Fibroblast of lung (primary cell): ENCODE results near the gene FHIP1B.

Experiments
- CTCF ChIP-seq, 2 donors: IDR thresholded peaks in 1 of 2; conservative IDR thresholded peaks in 1 of 2; 1 replicate in 1 of 2; 2 replicates in 1 of 2; pipeline ENCODE4 v1.5.1; 2011 to 2012; ENCODE audit warnings: low read length in 2 of 2, control low read depth in 1 of 2, inconsistent platforms in 1 of 2, low read depth in 1 of 2, mild to moderate bottlenecking in 1 of 2
- EZH2 ChIP-seq: IDR thresholded peaks from 2 replicates; pipeline ENCODE4 v1.5.1; 2012; ENCODE audit warnings: low read length, control low read depth, mild to moderate bottlenecking; ENCODE audit errors: missing control alignments

- no peak for TF ChIP-seq CTCF (conservative IDR thresholded peaks at IDR 0.05 in 1 of 2, IDR thresholded peaks at IDR 0.05 in 1 of 2; ENCODE audit: low read depth in 1 of 2, low read length in 2 of 2)
- TF ChIP-seq EZH2 = no peak
These were observed 42.7 kb downstream of the FHIP1B start for GRCh38 chr11:6191742-6192141.
